ENCODE data around the gene MCC. TPM values are rescaled to one million over a fixed set of nuclear protein-coding genes. Genes with fewer than 3 reads are reported as not detected.

The MCC gene
- total and polyA plus RNA-seq, 12 donors = 1.8 to 12.6 (median 8.9) TPM

DNA sequence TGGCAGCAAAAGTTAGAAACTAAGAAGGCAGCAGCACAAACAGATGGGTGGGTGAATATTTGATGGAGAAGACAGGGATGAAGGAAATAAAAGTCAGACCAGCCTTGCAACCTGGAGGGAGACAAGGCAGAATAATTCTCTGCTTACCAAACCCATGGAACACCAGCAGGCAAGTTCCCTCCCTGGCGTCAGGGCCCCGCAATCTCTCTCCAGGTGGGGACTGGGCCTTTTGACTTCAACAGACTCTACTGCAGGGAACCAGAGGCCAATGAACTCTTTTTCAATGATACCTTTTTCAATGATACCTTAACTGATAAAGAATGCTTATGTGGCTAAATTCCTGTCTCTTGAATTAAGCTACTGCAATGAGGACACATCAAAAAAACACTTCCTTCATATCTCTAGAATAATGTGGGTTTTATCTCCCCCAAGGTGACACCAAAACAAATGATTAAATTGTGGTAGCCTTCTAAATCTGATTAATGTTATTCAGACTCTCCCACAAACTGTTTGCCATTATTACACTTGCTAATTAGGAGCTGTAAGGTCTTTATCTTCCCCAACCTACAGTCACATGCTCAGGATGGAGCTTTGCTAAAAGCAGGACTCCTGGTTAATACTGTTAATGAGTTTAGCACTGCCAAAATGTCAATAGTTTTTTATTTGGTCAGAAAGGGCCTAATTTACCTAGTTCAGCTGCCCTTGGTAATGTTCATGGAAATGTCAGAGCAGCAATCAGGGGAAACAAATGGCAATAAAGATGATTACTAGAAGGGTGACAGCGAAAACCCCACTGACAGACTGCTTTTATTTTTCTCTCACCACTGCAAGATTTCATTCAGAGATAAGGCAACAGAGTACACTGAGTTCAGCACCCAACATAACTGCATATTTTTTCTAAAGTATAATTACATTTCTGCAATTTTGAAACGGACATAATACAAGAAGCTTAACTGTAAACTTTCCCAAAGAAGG is 218.9 kb downstream of the MCC start:
- WGBS, 4 donors = 81 to 90% (median 86%) methylated on average over 4 of the region's 4 CpGs
- H3K9me3 ChIP-seq (replicated peaks in 1 of 3) = no peaks in the 10 kb centered on the region
- no peaks in the 10 kb centered on the region for H3K4me1 ChIP-seq (replicated peaks in 1 of 2)
- H3K27ac ChIP-seq = no peak overlapping the region
- H3K36me3 ChIP-seq (replicated peaks in 1 of 2) = no peaks in the 10 kb centered on the region
- no peak for TF ChIP-seq POLR2A (IDR thresholded peaks at IDR 0.05)
- TF ChIP-seq, protein P1, sequence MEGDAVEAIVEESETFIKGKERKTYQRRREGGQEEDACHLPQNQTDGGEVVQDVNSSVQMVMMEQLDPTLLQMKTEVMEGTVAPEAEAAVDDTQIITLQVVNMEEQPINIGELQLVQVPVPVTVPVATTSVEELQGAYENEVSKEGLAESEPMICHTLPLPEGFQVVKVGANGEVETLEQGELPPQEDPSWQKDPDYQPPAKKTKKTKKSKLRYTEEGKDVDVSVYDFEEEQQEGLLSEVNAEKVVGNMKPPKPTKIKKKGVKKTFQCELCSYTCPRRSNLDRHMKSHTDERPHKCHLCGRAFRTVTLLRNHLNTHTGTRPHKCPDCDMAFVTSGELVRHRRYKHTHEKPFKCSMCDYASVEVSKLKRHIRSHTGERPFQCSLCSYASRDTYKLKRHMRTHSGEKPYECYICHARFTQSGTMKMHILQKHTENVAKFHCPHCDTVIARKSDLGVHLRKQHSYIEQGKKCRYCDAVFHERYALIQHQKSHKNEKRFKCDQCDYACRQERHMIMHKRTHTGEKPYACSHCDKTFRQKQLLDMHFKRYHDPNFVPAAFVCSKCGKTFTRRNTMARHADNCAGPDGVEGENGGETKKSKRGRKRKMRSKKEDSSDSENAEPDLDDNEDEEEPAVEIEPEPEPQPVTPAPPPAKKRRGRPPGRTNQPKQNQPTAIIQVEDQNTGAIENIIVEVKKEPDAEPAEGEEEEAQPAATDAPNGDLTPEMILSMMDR (IDR thresholded peaks at IDR 0.05) = no peak
- H3K4me3 ChIP-seq = no peak overlapping the region
- DNase-seq = no peak
- H3K27me3 ChIP-seq = no peaks in the 10 kb centered on the region
- intact Hi-C loops (cut with DNase I) = no loop called here

DNA sequence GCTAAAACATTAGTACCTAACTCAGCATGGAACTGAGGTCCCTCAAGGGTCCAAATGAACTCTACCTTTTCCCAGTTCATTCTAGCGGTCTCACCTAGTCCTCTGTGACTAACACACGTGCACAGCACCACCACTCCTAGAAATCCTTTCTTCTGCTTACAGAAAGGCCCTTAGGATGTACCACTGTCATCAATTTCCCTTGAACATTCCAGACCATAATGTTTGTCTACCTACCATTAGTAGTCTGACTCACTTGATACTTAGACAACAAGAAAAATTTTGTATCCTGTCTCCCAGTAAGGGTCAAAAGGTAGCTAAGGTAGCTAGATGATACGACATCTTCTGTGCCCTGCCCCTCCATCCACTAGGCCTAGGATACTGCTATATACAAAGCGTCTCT is 220.0 kb downstream of the MCC start:
- no peaks in the 10 kb centered on the region for H3K36me3 ChIP-seq (replicated peaks in 1 of 2)
- no peaks in the 10 kb centered on the region for H3K9me3 ChIP-seq (replicated peaks in 1 of 3)
- TF ChIP-seq POLR2A (IDR thresholded peaks at IDR 0.05) = no peak
- TF ChIP-seq, protein P1 (IDR thresholded peaks at IDR 0.05) = no peak
- H3K27ac ChIP-seq = no peak overlapping the region
- intact Hi-C loops (cut with DNase I) = no loop called here
- H3K4me3 ChIP-seq = no peak overlapping the region
- H3K4me1 ChIP-seq (replicated peaks in 1 of 2) = no peaks in the 10 kb centered on the region
- 91 to 96% (median 96%) methylated on average over 4 of the region's 4 CpGs for WGBS, 4 donors
- no peaks in the 10 kb centered on the region for H3K27me3 ChIP-seq
- no peak for DNase-seq

DNA sequence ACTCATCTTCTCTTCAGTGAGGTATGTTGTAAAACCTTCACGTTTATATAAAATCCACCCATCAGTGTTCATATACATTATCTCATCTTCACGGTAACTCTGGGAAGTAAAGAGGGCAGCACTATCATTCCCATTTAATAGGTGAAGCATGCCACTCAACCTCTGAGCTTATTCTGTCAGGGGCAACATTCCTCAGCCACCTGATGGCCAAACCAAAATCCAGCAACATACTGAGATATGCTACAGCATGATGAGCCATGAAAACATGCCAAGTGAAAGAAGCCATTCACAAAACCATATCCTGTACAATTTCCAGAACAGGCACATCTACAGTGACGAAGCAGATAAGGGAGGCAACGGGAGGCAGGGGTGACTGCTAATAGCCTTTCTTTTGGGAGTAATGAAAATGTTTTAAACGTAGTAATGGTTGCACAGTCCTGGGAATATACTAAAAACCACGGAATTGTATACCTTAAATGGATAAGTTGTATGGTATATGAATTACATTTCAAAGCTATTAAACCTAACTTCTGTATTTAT is 220.8 kb downstream of the MCC start:
- no peak for DNase-seq
- H3K4me3 ChIP-seq = no peak overlapping the region
- H3K27me3 ChIP-seq = no peaks in the 10 kb centered on the region
- no peaks in the 10 kb centered on the region for H3K4me1 ChIP-seq (replicated peaks in 1 of 2)
- intact Hi-C loops (cut with DNase I) = no loop called here
- TF ChIP-seq, protein P1 (IDR thresholded peaks at IDR 0.05) = no peak
- TF ChIP-seq POLR2A (IDR thresholded peaks at IDR 0.05) = no peak
- no peaks in the 10 kb centered on the region for H3K36me3 ChIP-seq (replicated peaks in 1 of 2)
- H3K27ac ChIP-seq = no peak overlapping the region
- WGBS, 4 donors = 84 to 92% (median 89%) methylated on average over 6 of the region's 6 CpGs
- H3K9me3 ChIP-seq (replicated peaks in 1 of 3) = no peaks in the 10 kb centered on the region

DNA sequence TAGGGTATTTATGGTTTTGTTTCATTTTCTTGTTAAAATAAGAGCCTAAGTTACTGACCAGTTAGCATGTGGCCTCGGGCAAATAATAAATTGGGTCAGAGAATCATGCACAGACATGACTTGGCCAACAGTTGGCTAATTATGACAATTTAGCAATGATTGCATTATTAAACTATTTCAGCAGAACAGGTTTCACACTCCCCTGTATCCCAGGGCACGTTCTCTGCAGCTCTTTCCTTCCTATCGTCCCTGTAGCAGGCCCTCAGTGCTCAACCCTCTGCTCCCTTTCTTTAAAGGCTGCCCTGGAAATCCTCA is 221.4 kb downstream of the MCC start:
- intact Hi-C loops (cut with DNase I) = no loop called here
- 84 to 91% (median 85%) methylated on average over 3 of the region's 3 CpGs for WGBS, 4 donors
- DNase-seq = no peak

More for the DNA sequence above, 221.4 kb downstream of the MCC start:
- Histone ChIP-seq H3K36me3 (replicated peaks in 1 of 2) (no peaks in the 10 kb centered on the region), H3K4me1 (replicated peaks in 1 of 2) (no peaks in the 10 kb centered on the region), H3K9me3 (replicated peaks in 1 of 3) (no peaks in the 10 kb centered on the region), H3K27me3 (no peaks in the 10 kb centered on the region), H3K4me3 (no peak overlapping the region), H3K27ac (no peak overlapping the region)
- TF ChIP-seq, protein P1 (IDR thresholded peaks at IDR 0.05) = no peak
- no peak for TF ChIP-seq POLR2A (IDR thresholded peaks at IDR 0.05)
